Nephron progenitor cell (in vitro differentiated cells): Measurements from ENCODE around the gene RPS6KA4.

Experiments used
- DNase-seq: peaks from one replicate; pipeline ENCODE4 v3.0.0; 2021
- H3K27ac Mint-ChIP-seq: 2 replicates; pipeline ENCODE4 v1.8.0; 2021; ENCODE audit warnings: mild to moderate bottlenecking, moderate library complexity, mixed read lengths
- H3K27me3 Mint-ChIP-seq: 2 replicates; pipeline ENCODE4 v1.8.0; 2021; ENCODE audit warnings: mild to moderate bottlenecking, low read depth, mixed read lengths; ENCODE audit not compliant: poor library complexity
- H3K36me3 Mint-ChIP-seq: 2 replicates; pipeline ENCODE4 v1.8.0; 2021; ENCODE audit warnings: low read depth, mixed read lengths
- H3K4me1 Mint-ChIP-seq: 2 replicates; pipeline ENCODE4 v1.8.0; 2021; ENCODE audit warnings: mixed read lengths
- H3K4me3 Mint-ChIP-seq: 2 replicates; pipeline ENCODE4 v1.8.0; 2021; ENCODE audit warnings: mild to moderate bottlenecking, moderate library complexity, mixed read lengths
- H3K9me3 Mint-ChIP-seq: 2 replicates; pipeline ENCODE4 v1.8.0; 2021; ENCODE audit warnings: mild to moderate bottlenecking, moderate library complexity, mixed read lengths
- CTCF ChIP-seq: fragments of 200-600 bp; sonication (generic); IDR thresholded peaks from 2 replicates; pipeline ENCODE4 v1.5.0; 2021; ENCODE audit warnings: antibody characterized with exemption

The RPS6KA4 gene

GRCh38 chr11:64367931-64368672 lies 9.1 kb downstream of the RPS6KA4 start:
- DNase-seq: no peak
- Mint-ChIP-seq H3K4me3 (no peak overlapping the region), H3K9me3 (no peaks in the 10 kb centered on the region), H3K27ac (no peak overlapping the region), H3K4me1 (peaks cover 13% of the 10 kb centered on the region), H3K36me3 (peaks cover 47% of the 10 kb centered on the region), H3K27me3 (no peaks in the 10 kb centered on the region)
- no peak for TF ChIP-seq CTCF

GRCh38 chr11:64368673-64369074 lies 9.7 kb downstream of the RPS6KA4 start:
- H3K36me3 Mint-ChIP-seq: peaks cover 46% of the 10 kb centered on the region
- H3K27ac Mint-ChIP-seq: no peak overlapping the region
- no peaks in the 10 kb centered on the region for H3K9me3 Mint-ChIP-seq
- DNase-seq: no peak
- no peaks in the 10 kb centered on the region for H3K27me3 Mint-ChIP-seq
- H3K4me1 Mint-ChIP-seq: peaks cover 13% of the 10 kb centered on the region
- TF ChIP-seq CTCF: no peak
- H3K4me3 Mint-ChIP-seq: no peak overlapping the region

- H3K36me3 Mint-ChIP-seq: peaks cover 40% of the 10 kb centered on the region
- no peak overlapping the region for H3K27ac Mint-ChIP-seq
- H3K9me3 Mint-ChIP-seq: no peaks in the 10 kb centered on the region
- peaks cover 4% of the 10 kb centered on the region for H3K27me3 Mint-ChIP-seq
- no peak for DNase-seq
- TF ChIP-seq CTCF: no peak
- peaks cover 13% of the 10 kb centered on the region for H3K4me1 Mint-ChIP-seq
- no peak overlapping the region for H3K4me3 Mint-ChIP-seq
Measured at GRCh38 chr11:64369440-64370421, 10.8 kb downstream of the RPS6KA4 start.

GRCh38 chr11:64371201-64371600 lies 12.2 kb downstream of the RPS6KA4 start:
- H3K27ac Mint-ChIP-seq: no peak overlapping the region
- H3K36me3 Mint-ChIP-seq: peaks cover 26% of the 10 kb centered on the region
- peaks cover 13% of the 10 kb centered on the region for H3K4me1 Mint-ChIP-seq
- no peak for TF ChIP-seq CTCF
- peaks cover 8% of the 10 kb centered on the region for H3K27me3 Mint-ChIP-seq
- H3K9me3 Mint-ChIP-seq: no peaks in the 10 kb centered on the region
- H3K4me3 Mint-ChIP-seq: no peak overlapping the region
- no peak for DNase-seq

- peaks cover 8% of the 10 kb centered on the region for H3K27me3 Mint-ChIP-seq
- no peak overlapping the region for H3K27ac Mint-ChIP-seq
- no peaks in the 10 kb centered on the region for H3K9me3 Mint-ChIP-seq
- H3K36me3 Mint-ChIP-seq: peaks cover 19% of the 10 kb centered on the region
- no peak overlapping the region for H3K4me3 Mint-ChIP-seq
- TF ChIP-seq CTCF: no peak
- no peak for DNase-seq
- peaks cover 13% of the 10 kb centered on the region for H3K4me1 Mint-ChIP-seq
Measured at GRCh38 chr11:64372021-64372420, 13.1 kb downstream of the RPS6KA4 start.
